SIG-M5 treated with dmso at 0.1 percent for 504 hours (cell line): Measurements from ENCODE around the gene SCGB2A2.

Source experiments
- DNase-seq: peaks from one replicate; lab custom pipeline; 2025; ENCODE audit not compliant: unreplicated experiment; lab: John Stamatoyannopoulos, UW

The SCGB2A2 gene

GRCh38 chr11:62298975-62299374 lies 29.0 kb downstream of the SCGB2A2 start, which contains the start of gene SCGB1D4:
Gene SCGB1D4, minus strand, starts transcription at chr11:62299075. Its CDS starts 65 bp downstream, at chr11:62299010.
- no peak for DNase-seq

GRCh38 chr11:62306227-62306626 lies 36.3 kb downstream of the SCGB2A2 start:
- DNase-seq, result no peak

DNA sequence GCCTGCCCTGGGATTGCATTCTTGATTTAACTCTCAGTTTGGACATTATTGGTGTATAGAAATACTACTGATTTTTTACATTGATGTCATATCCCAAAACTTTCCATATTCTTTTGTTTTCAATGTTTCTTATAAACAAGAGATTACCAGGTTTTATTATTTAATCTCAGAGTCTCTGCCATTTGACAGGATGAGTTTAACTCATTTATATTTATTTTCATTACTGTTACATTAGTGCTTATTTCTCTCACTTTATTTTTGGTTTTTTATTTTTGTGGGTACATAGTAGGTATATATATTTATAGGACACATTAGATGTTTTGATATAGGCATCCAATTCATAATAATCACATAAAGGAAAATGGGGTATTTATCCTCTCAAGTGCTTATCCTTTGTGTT lies 38.0 kb downstream of the SCGB2A2 start:
- DNase-seq, result no peak

GRCh38 chr11:62309991-62310390 lies 40.0 kb downstream of the SCGB2A2 start:
- no peak for DNase-seq

DNA sequence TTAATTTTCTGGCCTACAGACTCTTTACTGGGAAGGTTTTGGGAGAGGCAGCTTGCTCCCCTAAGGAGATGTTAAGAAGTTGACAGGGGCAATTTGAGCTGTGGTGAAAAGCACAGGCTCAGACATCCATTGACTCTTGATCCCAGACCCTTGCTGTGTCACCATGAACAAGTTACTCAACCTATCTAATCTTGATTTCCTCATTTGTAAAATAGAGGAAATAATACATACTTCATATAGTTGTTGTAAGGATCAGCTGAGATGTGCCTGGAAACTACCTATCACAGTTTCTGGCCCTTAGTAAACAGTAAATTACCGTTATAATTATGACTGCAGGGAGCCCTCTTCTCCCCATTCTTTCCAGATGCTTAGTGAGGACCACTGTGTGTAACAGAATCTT lies 45.5 kb downstream of the SCGB2A2 start:
- DNase-seq, result peak; percentile 9

DNA sequence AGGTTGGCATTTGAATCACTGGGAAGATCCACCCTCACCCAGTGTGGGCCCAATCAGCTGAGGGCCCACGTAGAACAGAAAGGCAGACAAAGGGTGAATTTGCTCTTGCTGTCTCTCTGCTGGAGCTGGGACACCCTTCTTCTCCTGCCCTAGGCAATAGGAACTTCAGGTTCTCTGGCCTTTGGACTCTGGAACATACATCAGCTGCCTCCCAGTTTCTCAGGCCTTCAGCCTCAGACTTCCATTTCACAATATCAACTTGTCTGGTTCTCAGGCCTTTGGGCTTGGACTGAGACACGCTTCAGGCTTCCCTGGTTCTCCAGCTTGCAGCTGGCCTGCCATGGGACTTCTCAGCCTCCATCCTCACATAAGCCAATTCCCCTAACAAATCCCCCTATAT lies 52.6 kb downstream of the SCGB2A2 start:
- DNase-seq, result no peak
